Calu3 (cell line): ENCODE measurements around the gene DCLK1. TPM values are rescaled to one million over a fixed set of nuclear protein-coding genes. Genes with fewer than 3 reads are reported as not detected.

ENCODE experiments used
- BruUV-seq: library from RNA; stranded (reverse); fragments of 400-500 nt; replicated peaks from 2 replicates; lab custom pipeline; 2021; lab: Mats Ljungman, UMichigan
- CTCF ChIA-PET: fragments of 300-600 bp; sonication (Branson Sonifier 250); formaldehyde crosslinking; loops from one replicate; lab custom pipeline; 2022; ENCODE audit warnings: antibody characterized with exemption; lab: Charles Lee
- DNase-seq: peaks from one replicate; pipeline ENCODE4 v3.0.0; 2022
- H3K27ac Mint-ChIP-seq: one replicate; pipeline ENCODE4 v1.8.0; 2022; ENCODE audit warnings: mixed read lengths; ENCODE audit not compliant: unreplicated experiment
- H3K27me3 Mint-ChIP-seq: one replicate; pipeline ENCODE4 v1.8.0; 2022; ENCODE audit warnings: mixed read lengths; ENCODE audit not compliant: unreplicated experiment
- H3K36me3 Mint-ChIP-seq: one replicate; pipeline ENCODE4 v1.8.0; 2022; ENCODE audit warnings: mild to moderate bottlenecking, moderate library complexity, mixed read lengths; ENCODE audit not compliant: insufficient read depth, unreplicated experiment
- H3K4me1 Mint-ChIP-seq: one replicate; pipeline ENCODE4 v1.8.0; 2022; ENCODE audit warnings: mild to moderate bottlenecking, low read depth, mixed read lengths; ENCODE audit not compliant: unreplicated experiment
- H3K4me3 Mint-ChIP-seq: one replicate; pipeline ENCODE4 v1.8.0; 2022; ENCODE audit warnings: mild to moderate bottlenecking, low read depth, moderate library complexity, mixed read lengths; ENCODE audit not compliant: unreplicated experiment
- H3K9me3 Mint-ChIP-seq: one replicate; pipeline ENCODE4 v1.8.0; 2022; ENCODE audit warnings: low read depth, mixed read lengths; ENCODE audit not compliant: unreplicated experiment
- intact Hi-C: fragments of 100-400 bp; cut with micrococcal nuclease; formaldehyde crosslinking; loops from one replicate; pipeline ENCODE4 v1.10.0; 2022; ENCODE audit not compliant: unreplicated experiment
- total RNA-seq: library from RNA; stranded (reverse); gene quantifications from 2 replicates; pipeline ENCODE4 v1.2.3, GENCODE V29; 2022
- TF ChIP-seq, protein P1 (sequence below): fragments of 200-600 bp; IDR thresholded peaks from one replicate; pipeline ENCODE4 v1.8.0; 2022; ENCODE audit warnings: antibody characterized with exemption; ENCODE audit not compliant: unreplicated experiment

DCLK1 gene
- total RNA-seq, 1 experiment from 2014 or later = not detected

DNA sequence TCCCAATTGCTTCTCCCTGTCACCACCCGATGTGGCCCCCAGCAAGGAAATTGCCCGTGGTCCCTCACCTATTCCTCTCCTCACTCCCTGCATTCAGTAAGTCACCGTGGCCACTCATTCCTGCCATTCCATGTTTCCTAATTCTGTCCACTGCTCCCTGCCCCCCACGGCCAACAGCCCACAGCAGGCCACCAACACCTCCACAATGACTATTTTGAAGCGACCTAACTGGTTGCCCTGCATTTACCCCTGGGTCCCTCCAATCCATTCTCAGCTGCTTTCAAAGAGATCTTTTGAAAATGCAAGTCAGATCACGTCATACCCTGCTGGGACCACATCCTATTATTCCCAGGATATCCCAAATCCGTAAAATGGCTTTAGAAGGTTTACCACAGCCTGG, 210.4 kb downstream of the DCLK1 start:
- TF ChIP-seq, protein P1, sequence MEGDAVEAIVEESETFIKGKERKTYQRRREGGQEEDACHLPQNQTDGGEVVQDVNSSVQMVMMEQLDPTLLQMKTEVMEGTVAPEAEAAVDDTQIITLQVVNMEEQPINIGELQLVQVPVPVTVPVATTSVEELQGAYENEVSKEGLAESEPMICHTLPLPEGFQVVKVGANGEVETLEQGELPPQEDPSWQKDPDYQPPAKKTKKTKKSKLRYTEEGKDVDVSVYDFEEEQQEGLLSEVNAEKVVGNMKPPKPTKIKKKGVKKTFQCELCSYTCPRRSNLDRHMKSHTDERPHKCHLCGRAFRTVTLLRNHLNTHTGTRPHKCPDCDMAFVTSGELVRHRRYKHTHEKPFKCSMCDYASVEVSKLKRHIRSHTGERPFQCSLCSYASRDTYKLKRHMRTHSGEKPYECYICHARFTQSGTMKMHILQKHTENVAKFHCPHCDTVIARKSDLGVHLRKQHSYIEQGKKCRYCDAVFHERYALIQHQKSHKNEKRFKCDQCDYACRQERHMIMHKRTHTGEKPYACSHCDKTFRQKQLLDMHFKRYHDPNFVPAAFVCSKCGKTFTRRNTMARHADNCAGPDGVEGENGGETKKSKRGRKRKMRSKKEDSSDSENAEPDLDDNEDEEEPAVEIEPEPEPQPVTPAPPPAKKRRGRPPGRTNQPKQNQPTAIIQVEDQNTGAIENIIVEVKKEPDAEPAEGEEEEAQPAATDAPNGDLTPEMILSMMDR = no peak
- CTCF ChIA-PET = no interaction called here
- no peaks in the 10 kb centered on the region for H3K9me3 Mint-ChIP-seq
- BruUV-seq = no TSS peak
- intact Hi-C loops = no loop called here
- peaks cover 16% of the 10 kb centered on the region for H3K27me3 Mint-ChIP-seq
- peaks cover 16% of the 10 kb centered on the region for H3K4me1 Mint-ChIP-seq
- peaks cover 7% of the 10 kb centered on the region for H3K36me3 Mint-ChIP-seq
- no peak overlapping the region for H3K27ac Mint-ChIP-seq
- DNase-seq = no peak
- no peak overlapping the region for H3K4me3 Mint-ChIP-seq

DNA sequence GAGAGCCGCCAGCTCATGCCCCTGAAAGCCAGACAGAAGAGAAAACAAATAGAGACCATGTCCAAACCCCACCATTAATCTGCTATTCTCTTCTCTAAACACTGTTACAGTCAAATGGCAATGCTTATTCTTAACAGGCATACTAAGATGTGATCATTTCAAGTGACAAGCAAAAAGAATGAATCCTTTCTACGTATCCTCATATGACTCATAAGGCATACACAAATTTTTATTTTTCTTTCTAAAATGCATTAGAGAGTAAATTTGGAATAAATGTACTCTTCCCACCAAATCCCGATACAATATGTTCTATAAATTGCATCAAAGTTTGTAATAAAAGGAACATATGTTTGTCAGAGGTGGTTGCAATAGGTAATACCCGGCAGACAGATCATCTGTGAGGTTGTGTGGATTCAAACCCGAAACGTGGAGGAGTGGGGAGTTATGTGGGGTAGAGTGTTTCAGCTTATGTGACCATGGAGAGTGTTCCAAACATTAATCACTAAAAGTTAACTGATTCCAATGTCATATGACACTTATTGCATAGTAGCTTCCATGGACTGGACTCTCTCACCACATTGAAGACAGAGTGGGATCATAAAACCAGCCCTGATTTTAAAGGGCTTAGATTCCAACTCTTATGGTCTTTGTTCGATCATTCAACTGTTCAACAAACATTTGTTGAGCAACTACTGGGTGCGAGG, 213.1 kb downstream of the DCLK1 start:
- CTCF ChIA-PET = no interaction called here
- DNase-seq = no peak
- Mint-ChIP-seq H3K36me3 (peaks cover 7% of the 10 kb centered on the region), H3K27ac (no peak overlapping the region), H3K4me1 (peaks cover 10% of the 10 kb centered on the region), H3K4me3 (no peak overlapping the region), H3K27me3 (peaks cover 16% of the 10 kb centered on the region), H3K9me3 (no peaks in the 10 kb centered on the region)
- intact Hi-C loops = no loop called here
- TF ChIP-seq, protein P1 = no peak
- BruUV-seq = no TSS peak

DNA sequence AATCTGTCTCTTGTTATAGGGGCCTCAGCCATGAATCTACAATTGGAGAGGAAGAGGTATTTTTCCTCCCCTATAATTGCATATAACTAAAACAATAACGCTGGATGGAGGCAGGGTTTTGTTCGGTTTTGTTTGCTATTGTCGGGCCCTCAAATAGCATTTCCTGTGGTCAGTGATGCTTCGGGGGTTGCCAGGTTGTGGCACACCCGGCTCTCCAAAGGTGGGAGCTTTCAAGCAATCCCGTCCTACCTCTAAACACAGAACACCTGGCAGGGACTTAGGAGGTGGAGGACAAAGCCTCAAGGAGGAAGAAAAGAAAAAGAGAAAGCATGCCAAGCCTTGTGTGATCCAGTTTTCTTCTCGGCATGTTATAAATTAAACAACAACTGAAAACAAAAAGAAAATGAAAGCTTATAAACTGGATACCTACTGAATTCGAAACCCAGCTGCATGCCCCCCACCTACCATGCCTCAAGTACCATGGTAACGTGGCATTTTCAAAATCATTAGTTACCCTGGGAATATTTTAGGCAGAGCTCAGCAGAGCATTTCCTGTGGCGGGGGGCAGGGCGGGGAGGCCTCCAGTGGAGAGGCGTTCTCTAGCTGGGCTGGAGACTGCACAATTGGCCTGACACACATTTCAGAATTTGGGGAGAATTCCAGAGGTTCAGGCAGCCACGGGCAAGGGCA, 213.8 kb downstream of the DCLK1 start:
- TF ChIP-seq, protein P1 = no peak
- DNase-seq = no peak
- CTCF ChIA-PET = no interaction called here
- Mint-ChIP-seq H3K4me1 (peaks cover 5% of the 10 kb centered on the region), H3K4me3 (no peak overlapping the region), H3K9me3 (no peaks in the 10 kb centered on the region), H3K27ac (no peak overlapping the region), H3K36me3 (peaks cover 7% of the 10 kb centered on the region), H3K27me3 (peaks cover 16% of the 10 kb centered on the region)
- intact Hi-C loops = no loop called here
- no TSS peak for BruUV-seq

DNA sequence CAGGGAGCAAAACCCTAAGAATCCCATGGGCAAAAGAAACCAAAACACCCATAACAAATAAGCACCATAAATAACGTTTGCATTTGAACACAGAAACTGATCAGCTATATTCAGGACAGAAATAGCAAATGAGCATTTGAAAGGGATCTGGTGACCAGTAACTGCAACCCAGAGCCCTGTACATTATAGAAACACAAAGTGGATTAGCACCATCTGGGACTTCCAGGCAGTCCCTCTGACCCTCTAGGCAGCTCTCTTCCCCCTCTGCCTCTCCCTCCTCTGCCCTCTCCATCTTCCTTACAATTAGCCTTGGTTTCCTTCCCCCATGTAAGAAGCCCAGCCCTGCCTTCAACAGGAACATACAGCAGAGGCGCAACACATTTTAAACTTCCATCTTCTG, 215.0 kb downstream of the DCLK1 start:
- DNase-seq = no peak

More for the DNA sequence above, 215.0 kb downstream of the DCLK1 start:
- no peaks in the 10 kb centered on the region for H3K9me3 Mint-ChIP-seq
- intact Hi-C loops = no loop called here
- no peak overlapping the region for H3K27ac Mint-ChIP-seq
- peaks cover 5% of the 10 kb centered on the region for H3K36me3 Mint-ChIP-seq
- TF ChIP-seq, protein P1 = no peak
- no peak overlapping the region for H3K4me3 Mint-ChIP-seq
- no TSS peak for BruUV-seq
- peaks cover 9% of the 10 kb centered on the region for H3K27me3 Mint-ChIP-seq
- CTCF ChIA-PET = interaction anchor here (1.2 kb wide), 1 partner anchor 9 kb away, joined by 3 read pairs; no protein-coding TSS in a partner anchor
- peaks cover 1% of the 10 kb centered on the region for H3K4me1 Mint-ChIP-seq
